HG03066 (cell line): ENCODE results near the gene VAMP8.
"Not testable (repeated sequence)": the region's sequence is repeated elsewhere in the genome, so short reads cannot be mapped to it uniquely, and the experiment has no call there.

Experiments
- ATAC-seq: cut with Tn5 transposase; IDR thresholded peaks from one replicate; pipeline ENCODE4 v1.9.1; 2021; ENCODE audit warnings: low read depth; ENCODE audit not compliant: unreplicated experiment

Gene VAMP8

DNA sequence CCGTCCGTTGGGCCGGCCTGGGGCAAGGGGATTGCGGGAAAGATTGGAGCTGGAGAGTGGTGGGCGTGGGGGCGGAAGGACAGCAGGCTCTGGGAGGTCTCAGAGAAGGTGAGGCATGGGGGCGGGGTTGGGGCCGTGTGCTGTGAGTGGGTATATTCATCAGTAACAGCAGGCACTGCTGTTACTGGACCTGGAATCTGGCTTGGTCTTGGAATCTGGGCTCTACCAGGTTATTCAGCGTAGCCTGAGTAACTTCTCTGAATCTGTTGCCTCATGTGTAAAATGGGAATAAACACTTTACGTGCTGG is 18.6 kb downstream of the VAMP8 start:
- peak; percentile 5 for ATAC-seq

DNA sequence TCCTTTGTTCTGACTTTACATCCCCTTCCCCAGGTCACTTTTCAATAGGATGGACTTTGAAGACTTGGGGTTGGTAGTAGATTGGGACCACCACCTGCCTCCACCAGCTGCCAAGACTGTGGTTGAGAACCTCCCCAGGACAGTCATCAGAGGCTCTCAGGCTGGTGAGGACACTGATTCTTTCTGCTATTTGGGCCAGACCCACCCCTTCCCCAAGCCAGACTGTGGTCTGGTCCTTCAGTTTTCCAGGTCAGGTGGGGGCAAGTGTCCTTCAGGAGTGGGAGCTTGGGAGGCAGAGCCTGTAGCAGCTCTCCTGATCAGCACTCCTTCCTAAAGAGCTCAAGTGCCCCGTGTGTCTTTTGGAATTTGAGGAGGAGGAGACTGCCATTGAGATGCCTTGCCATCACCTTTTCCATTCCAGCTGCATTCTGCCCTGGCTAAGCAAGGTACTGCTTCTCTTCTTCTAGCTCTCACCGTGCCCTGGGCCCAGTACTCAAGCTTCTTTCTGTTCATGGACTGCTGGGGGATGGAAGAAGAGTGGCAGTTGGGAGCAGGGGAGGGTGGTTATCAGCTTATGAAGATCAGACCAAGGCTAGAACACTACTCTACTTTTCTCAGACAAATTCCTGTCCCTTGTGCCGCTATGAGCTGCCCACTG is 19.2 kb downstream of the VAMP8 start:
- ATAC-seq, result no peak

DNA sequence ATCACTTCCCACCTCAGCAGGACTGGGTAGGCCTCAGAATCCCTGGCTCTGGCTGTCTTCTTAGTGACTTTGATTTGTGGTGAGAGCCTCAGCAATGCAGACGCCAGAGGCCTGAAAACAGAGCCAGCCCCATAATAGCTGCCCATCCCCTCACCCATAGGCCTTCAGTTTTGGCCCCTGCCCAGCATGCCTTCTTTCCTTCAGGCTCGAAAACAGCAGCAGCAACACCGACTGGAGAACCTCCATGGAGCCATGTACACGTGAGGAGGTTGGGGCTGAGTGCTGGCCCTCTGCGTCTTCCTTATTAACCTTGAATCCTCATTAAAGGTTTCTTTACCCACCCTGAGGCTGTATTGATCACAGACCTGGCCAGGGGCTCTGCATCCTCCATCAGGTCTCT is 19.9 kb downstream of the VAMP8 start:
- ATAC-seq, result no peak

DNA sequence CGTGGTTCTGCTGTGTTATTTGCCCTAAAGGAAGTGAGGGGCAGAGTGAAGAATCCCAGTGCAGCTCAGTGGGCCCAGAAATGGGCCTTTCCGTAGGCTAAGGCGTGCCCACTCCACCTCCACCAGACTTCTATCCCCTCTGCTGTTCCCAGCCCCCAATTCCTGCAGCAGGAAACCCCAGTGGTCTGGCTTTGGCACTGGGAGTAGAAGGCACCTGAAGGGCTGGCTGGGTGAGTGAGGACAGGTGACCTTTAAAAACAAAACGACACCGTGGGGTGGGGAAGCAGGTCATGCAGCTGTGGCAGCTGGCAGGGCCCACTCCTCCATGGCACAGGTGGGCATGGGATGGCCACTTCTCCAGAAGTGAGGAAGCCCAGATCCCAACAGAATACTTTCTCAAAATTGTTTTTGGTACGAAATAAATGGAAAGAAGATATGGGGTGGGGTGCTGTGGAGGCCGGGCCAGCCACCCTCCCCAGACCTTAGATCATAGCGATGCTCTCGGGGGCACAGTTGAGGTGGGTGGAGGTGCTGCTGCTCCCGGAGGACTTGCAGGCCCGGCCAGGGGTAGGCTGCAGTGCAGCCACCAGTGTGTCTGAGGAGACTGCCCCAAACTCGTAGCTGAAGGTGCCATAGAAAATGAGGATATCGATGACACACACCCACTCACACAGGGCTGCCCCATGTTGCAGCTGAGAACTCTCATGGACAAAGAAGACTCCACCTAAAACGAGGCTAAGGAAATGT is 21.4 kb downstream of the VAMP8 start:
- no peak for ATAC-seq

DNA sequence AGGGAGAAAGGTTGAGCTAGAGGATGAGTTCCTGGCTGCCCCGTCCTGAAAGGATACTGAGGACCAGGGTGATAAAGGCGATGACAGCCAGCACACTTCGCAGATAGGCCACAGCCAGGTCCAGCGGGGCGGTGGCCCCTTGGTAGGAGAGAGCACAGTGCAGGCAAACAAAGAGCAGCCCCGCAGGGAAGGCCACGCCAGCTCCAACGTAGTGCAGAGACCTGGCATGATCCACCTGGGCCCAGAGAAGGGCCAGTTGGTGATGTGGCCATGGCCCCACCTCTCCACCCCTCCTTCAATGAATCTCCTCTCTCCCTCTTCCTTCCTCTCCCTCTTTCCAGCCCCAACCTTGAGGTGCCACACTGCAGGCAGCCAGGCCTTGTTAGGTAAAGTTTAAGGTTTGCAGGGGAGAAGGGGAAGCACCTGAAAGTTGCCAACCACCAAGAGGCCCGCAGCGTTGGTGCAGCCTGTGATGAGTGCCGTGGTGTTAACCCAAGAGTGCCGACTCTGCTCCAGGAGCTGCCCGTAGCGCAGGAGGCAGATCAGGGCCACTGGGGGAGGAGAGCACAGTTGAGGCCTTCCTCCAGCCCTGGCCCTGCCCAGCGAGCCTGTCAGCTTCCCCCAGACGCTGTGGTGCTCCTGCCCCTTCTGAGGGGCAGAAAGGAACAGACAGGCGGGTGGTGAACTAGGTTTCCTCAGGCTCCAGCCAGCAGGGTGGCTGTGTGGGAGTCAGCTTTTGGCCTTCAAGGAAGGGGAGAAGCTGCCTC is 22.3 kb downstream of the VAMP8 start:
- ATAC-seq, result no peak

DNA sequence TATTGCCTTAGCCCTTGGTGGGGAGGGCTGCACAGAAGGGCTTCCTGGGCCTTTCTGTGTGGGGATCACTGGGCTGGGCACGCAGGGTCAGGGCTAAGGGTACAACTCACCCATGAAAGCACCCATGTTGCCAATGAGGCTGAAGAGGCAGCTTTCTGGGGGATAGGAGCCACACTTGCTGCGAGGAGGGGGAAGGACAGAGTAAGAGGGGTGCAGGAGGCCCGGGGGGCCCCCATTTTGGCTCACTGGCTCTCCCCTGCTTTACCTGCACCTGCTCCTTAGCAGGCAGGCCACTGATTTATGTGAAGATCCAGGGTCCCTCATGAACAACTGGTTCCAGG is 22.8 kb downstream of the VAMP8 start:
- ATAC-seq, result no peak

DNA sequence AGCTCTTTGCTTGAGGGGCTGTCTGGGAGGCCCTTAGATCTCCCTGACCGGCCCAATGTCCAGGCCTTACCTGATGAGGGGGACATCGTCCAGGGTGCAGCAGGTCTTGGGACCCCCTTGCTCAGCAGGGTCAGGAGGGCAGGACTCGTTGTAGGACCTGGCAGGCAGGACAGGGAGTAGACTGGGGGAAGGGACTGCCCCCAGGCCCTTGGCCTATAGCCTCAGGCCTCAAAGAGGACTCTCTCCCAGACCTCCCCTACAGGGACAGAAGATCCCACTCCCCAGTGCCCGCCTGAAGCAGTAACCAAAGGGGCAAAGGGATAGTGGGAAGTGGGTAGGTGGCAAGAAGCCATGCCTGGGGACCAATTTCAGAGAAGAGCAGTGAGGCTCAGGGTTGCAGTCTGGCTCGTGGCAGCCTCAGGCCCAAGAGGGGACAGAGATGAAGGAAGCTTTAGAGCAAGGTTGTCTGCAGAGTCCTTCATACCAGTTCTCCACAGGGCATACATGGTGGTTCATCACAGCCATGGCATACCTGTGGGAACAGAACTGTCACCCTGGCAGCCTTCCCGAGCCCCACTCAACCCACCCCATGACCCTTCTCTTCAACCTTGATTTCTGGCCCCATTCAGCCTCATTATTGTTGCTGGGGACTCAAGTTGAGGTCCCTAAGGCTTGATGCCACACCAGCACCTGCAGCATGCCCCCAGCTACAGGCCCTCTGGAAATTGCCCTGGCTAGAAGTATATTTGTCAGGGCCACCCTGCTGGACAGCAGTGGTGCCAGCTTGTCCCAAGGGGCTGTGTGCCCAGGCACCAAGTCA is 23.8 kb downstream of the VAMP8 start:
- no peak for ATAC-seq

DNA sequence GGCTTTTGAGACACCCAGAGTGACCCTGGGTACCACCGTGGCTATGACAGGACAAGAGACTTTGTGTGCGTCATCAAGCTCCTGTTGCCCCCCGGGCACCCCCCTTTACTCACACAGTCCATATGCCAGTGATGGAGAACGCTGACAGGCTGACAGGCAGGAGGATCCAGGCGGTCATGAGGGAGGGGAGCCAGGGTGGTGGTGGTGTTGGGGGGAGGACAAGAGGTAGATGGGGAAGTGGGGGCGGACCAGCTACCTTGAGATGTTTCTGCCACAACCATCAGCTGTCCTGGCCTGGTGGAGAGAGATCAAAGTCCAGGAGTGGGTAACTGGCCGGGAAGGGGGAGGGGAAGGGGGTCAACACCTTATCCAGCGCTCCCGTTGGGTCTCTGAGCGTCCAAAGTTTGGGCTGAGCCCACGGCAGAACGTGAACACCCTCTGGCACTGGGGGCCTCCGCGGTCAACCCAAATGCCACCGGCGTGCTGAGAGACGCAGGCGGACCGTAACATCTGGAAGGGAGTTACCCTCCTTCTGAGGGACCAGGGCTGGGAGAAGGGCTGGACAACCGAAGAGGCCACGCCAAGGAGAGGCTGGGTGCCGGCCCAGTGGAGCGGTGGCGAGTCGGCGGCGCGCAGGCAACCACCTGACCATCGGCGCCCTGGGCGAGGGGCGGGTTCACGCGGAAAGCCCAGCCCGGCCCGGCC is 24.5 kb downstream of the VAMP8 start:
- peak; percentile 39 for ATAC-seq

DNA sequence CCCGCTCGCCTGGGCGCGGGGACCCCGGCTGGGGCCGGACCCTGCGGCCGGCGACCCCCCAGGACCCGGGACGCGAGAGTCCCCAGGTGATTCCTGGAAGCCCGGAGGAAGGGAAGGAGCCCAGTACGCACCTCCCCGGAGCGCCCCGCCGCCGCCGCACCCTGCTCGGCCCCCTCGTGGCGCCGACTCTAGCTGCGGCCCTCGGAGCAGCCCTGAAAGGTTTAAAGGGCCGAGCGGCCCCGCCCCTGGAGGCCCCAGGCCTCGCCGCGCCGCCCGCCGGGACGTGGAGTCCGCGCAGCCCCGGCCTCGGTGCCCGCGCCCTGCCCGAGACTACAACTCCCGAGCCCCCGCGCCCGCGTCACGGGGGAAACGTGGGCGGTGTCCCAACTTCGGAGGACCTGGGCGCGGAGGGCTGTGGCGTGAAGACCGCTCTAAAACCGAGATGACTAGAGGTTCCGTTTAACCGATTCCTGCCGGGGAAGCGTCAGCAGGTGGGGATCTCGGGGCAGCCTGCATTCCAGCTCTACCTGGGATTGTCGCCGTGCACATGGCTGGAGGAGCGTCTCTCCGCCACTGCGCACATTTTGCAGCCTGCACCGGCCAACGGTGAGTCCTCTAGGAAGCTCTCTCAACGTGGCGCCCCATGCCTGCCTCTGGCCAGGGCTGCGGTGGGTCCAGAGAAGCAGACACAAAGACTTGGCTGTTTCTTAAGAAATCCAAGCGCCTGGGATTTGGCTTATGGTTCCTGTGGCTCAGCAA is 25.3 kb downstream of the VAMP8 start, which contains the start of gene TMEM150A:
TMEM150A (minus strand) TSS at position 223 of the 759 bp plus-strand sequence. CDS start 750 bp downstream, outside the sequence.
- peak; percentile 94 for ATAC-seq

DNA sequence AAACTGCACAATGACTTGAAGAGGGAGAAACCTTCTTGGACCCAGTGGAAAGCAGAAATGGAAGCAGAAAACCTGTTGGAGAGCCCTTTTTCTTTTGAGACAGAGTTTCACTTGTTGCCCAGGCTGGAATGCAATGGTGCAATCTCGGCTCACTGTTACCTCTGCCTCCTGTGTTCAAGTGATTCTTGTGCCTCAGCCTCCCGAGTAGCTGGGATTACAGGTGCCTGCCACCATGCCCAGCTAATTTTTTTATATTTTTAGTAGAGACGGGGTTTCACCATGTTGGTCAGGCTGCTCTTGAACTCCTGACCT is 26.7 kb downstream of the VAMP8 start:
- ATAC-seq, result not testable (repeated sequence)

DNA sequence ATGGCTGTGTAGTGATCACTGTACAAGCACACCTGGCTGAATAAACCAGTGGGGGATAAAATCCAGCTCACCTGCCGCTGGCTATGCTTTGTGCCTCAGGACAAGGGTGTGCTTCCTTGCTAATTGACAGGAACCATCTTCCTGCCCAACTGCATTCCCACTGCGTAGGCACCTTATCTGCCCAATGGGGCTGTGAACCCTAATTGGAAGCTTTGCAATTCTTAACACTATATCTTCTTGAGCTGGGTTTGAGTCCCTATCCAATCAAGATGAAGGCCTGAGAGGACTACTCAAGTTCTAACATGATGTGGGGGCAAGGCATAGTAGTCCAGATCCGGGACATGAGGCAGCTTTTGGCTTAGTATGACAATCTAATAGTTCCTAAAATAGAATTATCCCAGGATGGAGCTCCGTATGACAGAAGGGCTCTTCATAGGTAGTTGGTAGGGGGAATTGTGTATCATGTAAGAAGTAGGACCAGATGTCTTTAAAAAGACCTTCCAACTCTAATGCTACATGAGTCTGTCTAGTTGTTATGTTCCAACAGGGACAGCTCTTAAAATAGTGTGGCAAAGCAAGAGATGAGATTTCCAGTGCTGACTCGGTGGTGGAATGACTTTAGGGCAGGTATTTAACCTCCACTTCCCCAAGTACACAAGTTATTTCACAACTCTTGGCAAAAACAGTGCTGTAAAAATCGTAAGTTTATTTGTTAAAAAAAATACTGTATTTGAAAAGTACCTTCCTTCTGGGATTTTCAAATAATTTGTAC is 27.4 kb downstream of the VAMP8 start:
- ATAC-seq, result no peak

DNA sequence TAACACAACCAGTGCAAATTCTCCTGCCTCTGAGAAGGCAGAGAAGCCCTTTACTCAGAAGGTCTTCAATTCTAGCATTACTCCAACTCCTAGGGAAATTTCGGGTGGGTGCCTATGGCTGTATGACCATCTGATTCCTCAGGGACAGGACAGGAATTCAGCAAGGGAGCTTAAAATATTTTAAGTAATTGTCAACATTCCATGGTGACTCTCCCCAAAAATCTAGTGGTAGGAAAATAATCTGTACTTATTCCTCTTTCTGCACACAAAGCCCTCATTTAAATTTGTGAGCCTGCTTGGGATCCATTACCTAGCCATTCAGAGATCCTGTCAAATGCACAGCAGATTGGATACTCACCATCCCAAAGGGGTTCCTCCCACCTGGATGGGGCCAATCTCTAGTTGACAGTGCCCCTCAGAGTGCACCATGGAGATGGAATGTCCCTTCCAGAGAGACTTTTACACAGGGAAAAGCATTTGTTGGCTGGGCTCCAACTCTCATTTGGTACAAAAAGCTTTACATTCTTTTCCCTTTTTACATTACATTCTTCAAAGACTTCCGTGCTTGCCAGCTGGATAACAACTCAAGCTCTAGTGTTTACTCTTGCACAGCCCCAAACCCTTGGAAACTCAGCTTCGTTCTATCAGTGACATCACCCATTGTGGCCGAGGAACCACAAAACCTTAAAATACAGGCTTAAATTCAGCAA is 28.2 kb downstream of the VAMP8 start:
- no peak for ATAC-seq

DNA sequence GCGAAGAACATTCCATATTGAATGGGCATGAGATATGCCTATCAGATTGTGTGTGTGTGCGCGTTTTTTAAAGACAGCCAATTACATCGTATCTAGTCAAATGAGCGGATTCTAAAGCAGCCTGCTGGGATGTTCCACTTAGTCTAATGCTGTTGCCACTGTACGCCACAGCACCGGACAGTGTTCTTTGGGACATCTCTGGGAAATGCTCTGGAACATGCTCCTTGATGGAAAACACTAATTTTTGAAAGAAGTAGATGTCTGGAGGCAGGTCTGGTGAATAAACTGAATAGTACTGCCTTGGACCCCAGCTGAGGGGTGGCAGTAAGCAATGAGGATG is 28.7 kb downstream of the VAMP8 start:
- ATAC-seq, result no peak

DNA sequence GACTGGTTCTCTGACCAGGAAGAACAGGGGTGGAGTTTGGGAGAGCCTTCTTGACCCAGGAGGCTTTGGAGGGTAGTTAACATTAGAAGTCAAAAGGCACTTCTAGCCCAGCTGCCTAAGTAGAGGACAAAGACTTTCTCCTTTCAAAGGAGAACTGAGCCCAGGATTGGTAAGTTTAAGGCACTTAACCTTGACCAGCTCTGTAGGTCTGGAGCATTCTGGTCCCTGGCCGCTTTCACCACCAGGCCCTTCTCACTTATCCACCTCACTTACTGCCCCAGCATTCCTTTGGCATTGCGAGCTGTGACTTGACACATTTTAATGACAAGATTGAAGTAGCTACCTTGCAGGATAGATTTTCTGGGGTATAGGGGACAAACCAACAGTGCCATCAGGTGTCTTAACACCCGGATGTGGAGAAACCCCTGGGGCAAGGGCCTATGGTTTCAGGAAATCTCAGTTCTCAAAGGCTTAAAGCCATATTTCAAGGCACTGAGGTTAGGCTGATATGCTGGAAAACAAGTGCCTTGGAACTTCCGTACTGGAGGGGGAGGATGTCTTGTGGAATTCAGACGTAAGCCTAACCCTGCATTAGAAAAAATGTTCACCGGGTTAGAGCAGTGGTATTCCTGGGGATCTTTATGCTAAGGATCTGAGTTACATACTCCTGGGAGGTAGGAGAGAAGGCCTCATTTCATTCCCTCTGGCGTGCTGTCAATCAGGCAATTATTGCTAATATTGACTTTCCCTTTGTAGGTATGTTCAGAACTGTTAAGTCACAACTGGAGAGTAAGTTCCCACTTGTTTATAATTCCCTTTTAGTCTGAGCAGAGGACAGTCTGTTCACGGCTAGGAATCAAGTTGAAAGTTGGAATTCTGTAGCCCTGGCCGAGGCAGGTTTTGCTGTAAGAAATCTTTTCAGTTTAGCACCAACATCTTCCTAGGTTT is 30.2 kb downstream of the VAMP8 start:
- ATAC-seq, result no peak

DNA sequence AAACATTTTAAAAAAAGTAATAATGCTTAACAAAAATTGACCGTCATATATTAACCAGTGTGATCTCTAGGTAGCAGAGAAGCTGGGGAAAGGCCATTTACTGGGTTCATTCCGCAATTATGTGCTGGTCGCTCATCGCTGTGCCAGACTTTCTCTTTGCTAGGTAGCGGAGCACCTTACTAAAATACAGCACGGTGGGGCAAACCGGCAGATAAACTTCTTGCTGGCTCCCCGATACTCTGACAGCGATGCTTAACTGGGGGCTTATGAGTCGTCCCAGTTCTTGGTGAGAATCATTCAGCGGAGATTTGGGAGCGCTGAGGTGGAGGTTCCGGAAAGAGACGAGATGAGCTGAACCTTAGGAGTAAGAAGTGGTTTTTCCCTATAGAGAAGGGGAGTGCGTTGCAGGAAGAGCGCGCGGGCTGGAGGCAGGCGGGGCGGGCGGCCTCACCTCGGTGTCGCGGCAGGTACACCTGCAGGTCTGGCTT is 33.9 kb downstream of the VAMP8 start:
- peak; percentile 5 for ATAC-seq

DNA sequence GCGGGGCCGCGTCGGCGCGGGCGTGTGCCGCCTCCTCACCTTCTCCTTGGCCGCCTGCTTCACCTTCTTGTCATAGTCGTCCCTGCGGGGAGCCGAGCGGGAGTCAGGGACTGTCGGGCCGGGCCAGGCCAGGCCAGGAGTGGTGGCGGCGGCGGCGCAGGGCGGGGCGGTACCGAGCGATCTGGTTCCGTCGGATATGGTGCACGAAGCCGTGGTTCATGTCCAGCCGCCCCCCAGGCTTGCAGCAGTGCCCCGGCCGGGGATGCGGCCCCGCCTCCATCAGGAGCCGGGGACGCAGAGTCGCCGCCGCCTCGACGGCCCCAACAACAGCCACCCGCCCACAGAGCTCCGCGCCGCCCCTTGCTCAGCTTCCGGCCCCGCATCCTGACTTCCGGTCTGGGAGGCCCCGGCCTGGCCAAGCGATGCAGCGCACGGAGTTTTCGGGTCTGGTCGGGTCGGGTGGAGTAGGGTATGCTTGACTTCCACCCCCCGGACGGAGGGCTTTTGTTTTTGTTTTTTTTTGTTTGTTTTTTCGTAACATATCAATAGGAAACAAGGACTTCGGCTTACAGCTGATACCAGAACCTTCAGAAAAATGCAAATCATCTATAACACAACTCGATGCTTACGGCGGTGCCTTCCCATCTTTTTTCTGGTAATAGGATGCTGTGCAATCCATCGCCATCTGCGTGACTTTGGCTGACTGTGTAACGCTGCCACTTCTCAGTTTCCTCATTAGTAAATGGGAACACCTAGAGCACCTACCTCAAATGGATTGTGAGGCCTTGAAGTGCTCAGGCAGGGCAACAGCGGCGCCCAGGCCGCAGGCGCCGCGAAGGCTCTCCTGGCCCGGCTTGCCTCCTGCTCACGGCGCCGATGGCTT is 34.6 kb downstream of the VAMP8 start, which contains the start of gene C2orf68:
C2orf68 (minus strand) TSS at position 362 of the 883 bp plus-strand sequence; CDS start at position 280, 82 bp downstream.
- peak; percentile 52 for ATAC-seq
